Panc1 (cell line): ENCODE results near the gene TUBG2. TPM values are rescaled to one million over a fixed set of nuclear protein-coding genes. Genes with fewer than 3 reads are reported as not detected.

ENCODE experiments used
- ATAC-seq: fragments of 200-7000 bp; cut with Tn5 transposase; 2 replicates; pipeline ENCODE4 v1.9.1; 2020; ENCODE audit warnings: mild to moderate bottlenecking, moderate library complexity
- BruUV-seq: library from RNA; stranded (reverse); fragments of 400-500 nt; replicated peaks from 2 replicates; lab custom pipeline; 2021; lab: Mats Ljungman, UMichigan
- CTCF ChIA-PET: fragments of 300-600 bp; sonication (Branson Sonifier 250); formaldehyde crosslinking; loops from one replicate; lab custom pipeline; 2022; ENCODE audit warnings: antibody characterized with exemption; lab: Charles Lee
- POLR2A ChIA-PET: fragments of 300-600 bp; sonication (Branson Sonifier 250); formaldehyde crosslinking; loops from one replicate; lab custom pipeline; 2022; ENCODE audit warnings: antibody characterized with exemption; lab: Charles Lee
- DNase-seq: peaks from one replicate; pipeline ENCODE4 v3.0.0-alpha.2; 2010; ENCODE audit warnings: low read depth, low spot score
- H3K27ac ChIP-seq: 2 replicates; pipeline ENCODE4 v1.5.1; 2011; ENCODE audit warnings: mild to moderate bottlenecking, low read length, inconsistent platforms
- H3K27me3 ChIP-seq: fragments of 200-500 bp; sonication (Bioruptor generic); 2 replicates; pipeline ENCODE4 v1.6.0; 2014; ENCODE audit warnings: low read length, inconsistent platforms; ENCODE audit not compliant: control insufficient read depth, insufficient read depth
- H3K36me3 ChIP-seq: fragments of 200-500 bp; sonication (Bioruptor generic); 2 replicates; pipeline ENCODE4 v1.5.1; 2014; ENCODE audit warnings: inconsistent platforms, mild to moderate bottlenecking, low read length, moderate library complexity; ENCODE audit not compliant: control insufficient read depth, insufficient read depth
- H3K4me1 ChIP-seq: 2 replicates; pipeline ENCODE4 v1.5.1; 2011; ENCODE audit warnings: inconsistent platforms, mild to moderate bottlenecking, low read length, moderate library complexity; ENCODE audit not compliant: control insufficient read depth, insufficient read depth
- H3K4me3 ChIP-seq, 2 experiments: 2 replicates each; pipeline ENCODE4 v1.5.1; 2011 to 2012; ENCODE audit warnings: low read depth in 2 of 2, low read length in 2 of 2, mild to moderate bottlenecking in 2 of 2, inconsistent platforms in 1 of 2, moderate library complexity in 1 of 2
- H3K9me3 ChIP-seq: fragments of 200-500 bp; sonication (Bioruptor generic); 2 replicates; pipeline ENCODE4 v1.5.1; 2014; ENCODE audit warnings: low read depth, mild to moderate bottlenecking, inconsistent platforms, low read length, moderate library complexity; ENCODE audit not compliant: control insufficient read depth, insufficient read depth
- CTCF ChIP-seq: fragments of 450-650 bp; IDR thresholded peaks from 2 replicates; pipeline ENCODE4 v1.5.1; 2017; ENCODE audit warnings: mild to moderate bottlenecking
- POLR2AphosphoS5 ChIP-seq: IDR thresholded peaks from 2 replicates; pipeline ENCODE4 v1.6.1; 2012; ENCODE audit warnings: mild to moderate bottlenecking, low read depth, low read length, moderate library complexity
- REST ChIP-seq, 2 experiments: IDR thresholded peaks; 2 replicates each; pipeline ENCODE4 v1.6.1; 2011 to 2012; ENCODE audit warnings: low read depth in 2 of 2, control low read depth in 1 of 2, low read length in 1 of 2, mild to moderate bottlenecking in 1 of 2, moderate library complexity in 1 of 2; ENCODE audit not compliant: insufficient read depth in 1 of 2
- SIN3A ChIP-seq: IDR thresholded peaks from 2 replicates; pipeline ENCODE4 v1.6.1; 2012; ENCODE audit warnings: low read depth, mild to moderate bottlenecking, low read length, moderate library complexity, borderline replicate concordance; ENCODE audit not compliant: insufficient read depth
- TCF7L2 ChIP-seq: IDR thresholded peaks from 2 replicates; pipeline ENCODE4 v1.6.1; 2011; ENCODE audit warnings: mild to moderate bottlenecking, low read depth, low read length, inconsistent platforms
- in situ Hi-C: cut with HindIII; loops from 2 replicates; pipeline ENCODE4 v1.10.0; 2016; ENCODE audit warnings: low sequenced_read_pairs, low pct_unique_long_range_greater_than_20kb
- intact Hi-C: fragments of 100-400 bp; cut with micrococcal nuclease; formaldehyde crosslinking; loops from one replicate; pipeline ENCODE4 v1.10.0; 2022; ENCODE audit not compliant: unreplicated experiment
- total RNA-seq: library from RNA; stranded (reverse); gene quantifications from one replicate; pipeline ENCODE4 v1.2.1, GENCODE V29; 2021; ENCODE audit not compliant: unreplicated experiment

Gene TUBG2
- total RNA-seq, 1 experiment from 2014 or later, result 25.5 TPM

GRCh38 chr17:42706732-42707131, 47.6 kb downstream of the TUBG2 start:
- no peak for ATAC-seq
- in situ Hi-C loops, result no loop called here
- no TSS peak for BruUV-seq
- TF ChIP-seq REST (IDR thresholded peaks at IDR 0.05; ENCODE audit: insufficient read depth in 1 of 2, low read depth in 2 of 2, low read length in 1 of 2), result no peak
- no peak for TF ChIP-seq CTCF
- no peak for TF ChIP-seq POLR2AphosphoS5
- no peak for TF ChIP-seq TCF7L2
- TF ChIP-seq SIN3A, result no peak
- Histone ChIP-seq H3K27ac (no peak overlapping the region), H3K4me3 (no peak overlapping the region), H3K36me3 (0 out of 2 replicates have a peak, but pooled peaks cover 2% of the 10 kb centered on the region), H3K9me3 (no peaks in the 10 kb centered on the region), H3K27me3 (no peaks in the 10 kb centered on the region), H3K4me1 (no peaks in the 10 kb centered on the region)
- ChIA-PET CTCF (interaction anchor here (0.7 kb wide), 1 partner anchor 118 kb away, joined by 8 read pairs; the partner anchor contains the start of gene BECN1), POLR2A (interaction anchor here (0.7 kb wide), 1 partner anchor 730 kb away, joined by 8 read pairs; no protein-coding TSS in a partner anchor)
- intact Hi-C loops, result no loop called here
- DNase-seq, result no peak

DNA sequence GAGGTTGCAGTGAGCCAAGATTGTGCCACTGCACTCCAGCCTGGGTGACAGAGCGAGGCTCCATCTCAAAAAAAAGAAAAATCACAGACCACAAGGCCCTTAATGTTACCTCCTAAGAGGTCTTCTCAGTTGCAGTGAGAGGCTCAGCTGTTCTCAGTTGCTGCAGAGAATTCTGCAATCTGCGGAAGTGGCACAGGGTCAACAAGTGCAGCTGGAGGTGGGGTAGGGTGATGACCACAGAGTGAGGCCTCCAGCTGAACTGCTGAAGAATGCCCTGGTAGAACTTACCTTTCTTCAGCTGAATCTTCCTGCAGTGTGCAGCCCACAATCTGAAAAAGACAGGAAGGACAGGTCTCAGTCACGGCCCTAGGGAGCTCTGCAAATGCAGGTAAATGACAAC, 49.5 kb downstream of the TUBG2 start:
- POLR2A ChIA-PET, result no interaction called here

More for the DNA sequence above, 49.5 kb downstream of the TUBG2 start:
- Histone ChIP-seq H3K27ac (no peak overlapping the region), H3K36me3 (0 out of 2 replicates have a peak, but pooled peaks cover 2% of the 10 kb centered on the region), H3K4me1 (no peaks in the 10 kb centered on the region), H3K27me3 (no peaks in the 10 kb centered on the region), H3K4me3 (no peak overlapping the region), H3K9me3 (no peaks in the 10 kb centered on the region)
- TF ChIP-seq SIN3A, result no peak
- no peak for TF ChIP-seq TCF7L2
- TF ChIP-seq REST (IDR thresholded peaks at IDR 0.05; ENCODE audit: insufficient read depth in 1 of 2, low read depth in 2 of 2, low read length in 1 of 2), result no peak
- no peak for TF ChIP-seq POLR2AphosphoS5
- TF ChIP-seq CTCF, result no peak
- intact Hi-C loops, result no loop called here
- DNase-seq (no peak), ATAC-seq (no peak)
- CTCF ChIA-PET, result interaction anchor here (0.5 kb wide), 1 partner anchor 60 kb away, joined by 4 read pairs; no protein-coding TSS in a partner anchor
- no TSS peak for BruUV-seq
- in situ Hi-C loops, result no loop called here
